Neural cell (in vitro differentiated cells): Measurements from ENCODE around the gene GIMD1. TPM values are rescaled to one million over a fixed set of nuclear protein-coding genes. Genes with fewer than 3 reads are reported as not detected.

Experiments
- H2AFZ ChIP-seq: fragments of 200-600, 300-800 bp; sonication (generic), shearing (Covaris generic); 2 replicates; pipeline ENCODE4 v1.6.0; 2014; ENCODE audit warnings: low read depth, mild to moderate bottlenecking, antibody characterized with exemption, low read length, moderate library complexity
- H3F3A ChIP-seq: fragments of 200-600 bp; shearing (Covaris generic); 2 replicates; pipeline ENCODE4 v1.6.1; 2016; ENCODE audit warnings: mild to moderate bottlenecking, moderate library complexity, mixed read lengths, antibody characterized with exemption, low read length; ENCODE audit not compliant: insufficient read depth, poor library complexity, severe bottlenecking
- H3K27ac ChIP-seq: fragments of 200-600, 300-800 bp; sonication (generic), shearing (Covaris generic); 2 replicates; pipeline ENCODE4 v1.5.1; 2014; ENCODE audit warnings: mild to moderate bottlenecking, low read length, moderate library complexity
- H3K27me3 ChIP-seq: fragments of 300-800, 200-600 bp; sonication (generic), shearing (Covaris generic); 2 replicates; pipeline ENCODE4 v1.6.0; 2014; ENCODE audit warnings: mild to moderate bottlenecking, low read depth, low read length, moderate library complexity; ENCODE audit not compliant: insufficient read depth
- H3K36me3 ChIP-seq: fragments of 300-800, 200-600 bp; sonication (generic), shearing (Covaris generic); 2 replicates; pipeline ENCODE4 v1.5.1; 2014; ENCODE audit warnings: mild to moderate bottlenecking, antibody characterized with exemption, low read length, moderate library complexity; ENCODE audit not compliant: insufficient read depth
- H3K4me2 ChIP-seq: fragments of 300-800, 200-600 bp; sonication (generic), shearing (Covaris generic); 2 replicates; pipeline ENCODE4 v1.6.0; 2014; ENCODE audit warnings: mild to moderate bottlenecking, low read length
- H3K4me3 ChIP-seq: fragments of 300-800, 200-600 bp; sonication (generic), shearing (Covaris generic); 2 replicates; pipeline ENCODE4 v1.5.1; 2014; ENCODE audit warnings: mild to moderate bottlenecking, low read length, moderate library complexity
- H3K79me2 ChIP-seq: fragments of 200-600 bp; shearing (Covaris generic); replicated peaks from 2 replicates; pipeline ENCODE4 v1.6.0; 2014; ENCODE audit warnings: mild to moderate bottlenecking, low read length, moderate library complexity; ENCODE audit not compliant: insufficient read depth
- H3K9ac ChIP-seq: fragments of 300-800, 200-600 bp; sonication (generic), shearing (Covaris generic); 2 replicates; pipeline ENCODE4 v1.6.1; 2016; ENCODE audit warnings: mild to moderate bottlenecking, low read length, mixed read lengths
- H3K9me2 ChIP-seq: fragments of 200-600 bp; shearing (Covaris generic); 2 replicates; pipeline ENCODE4 v1.6.1; 2016; ENCODE audit warnings: mild to moderate bottlenecking, low read length, mixed read lengths; ENCODE audit not compliant: insufficient read depth
- H3K9me3 ChIP-seq: fragments of 200-600, 300-800 bp; sonication (generic), shearing (Covaris generic); 2 replicates; pipeline ENCODE4 v1.6.1; 2016; ENCODE audit warnings: mild to moderate bottlenecking, mixed run types, low read length, moderate library complexity, mixed read lengths
- H4K20me1 ChIP-seq: fragments of 200-600 bp; shearing (Covaris generic); 2 replicates; pipeline ENCODE4 v1.6.1; 2016; ENCODE audit warnings: mild to moderate bottlenecking, mixed run types; ENCODE audit not compliant: insufficient read depth
- CTCF ChIP-seq: fragments of 450-650 bp; IDR thresholded peaks from 2 replicates; pipeline ENCODE4 v1.5.1; 2014; ENCODE audit warnings: antibody characterized with exemption, mild to moderate bottlenecking, moderate library complexity; ENCODE audit not compliant: poor library complexity, severe bottlenecking
- EP300 ChIP-seq: fragments of 450-650 bp; conservative IDR thresholded peaks from 2 replicates; pipeline ENCODE4 v1.6.1; 2014; ENCODE audit warnings: antibody characterized with exemption, mild to moderate bottlenecking, moderate library complexity; ENCODE audit not compliant: poor library complexity, severe bottlenecking
- EZH2 ChIP-seq: fragments of 200-600, 300-800 bp; shearing (Covaris generic), sonication (generic); IDR thresholded peaks from 2 replicates; pipeline ENCODE4 v1.6.1; 2014; ENCODE audit warnings: antibody characterized with exemption, low read length, borderline replicate concordance, mild to moderate bottlenecking; ENCODE audit not compliant: insufficient read depth, poor library complexity, severe bottlenecking
- MXI1 ChIP-seq: fragments of 450-650 bp; conservative IDR thresholded peaks from 2 replicates; pipeline ENCODE4 v1.6.1; 2014; ENCODE audit warnings: antibody characterized with exemption, mild to moderate bottlenecking; ENCODE audit not compliant: poor library complexity, severe bottlenecking
- POLR2AphosphoS5 ChIP-seq: IDR thresholded peaks from 2 replicates; pipeline ENCODE4 v1.6.1; 2012
- RAD21 ChIP-seq: fragments of 450-650 bp; conservative IDR thresholded peaks from 2 replicates; pipeline ENCODE4 v1.6.1; 2014; ENCODE audit warnings: antibody characterized with exemption, mild to moderate bottlenecking, moderate library complexity
- REST ChIP-seq: IDR thresholded peaks from 2 replicates; pipeline ENCODE4 v1.6.1; 2012; ENCODE audit warnings: borderline replicate concordance
- SMC3 ChIP-seq: fragments of 450-650 bp; conservative IDR thresholded peaks from 2 replicates; pipeline ENCODE4 v1.6.1; 2014; ENCODE audit warnings: antibody characterized with exemption, mild to moderate bottlenecking, moderate library complexity; ENCODE audit not compliant: poor library complexity
- TAF1 ChIP-seq: IDR thresholded peaks from 2 replicates; pipeline ENCODE4 v1.6.1; 2012; ENCODE audit warnings: low read depth
- polyA plus RNA-seq: library from polyadenylated mRNA; depleted of rRNA; stranded (reverse); fragments of >200 nt; gene quantifications from 2 replicates; pipeline ENCODE4 v1.2.3, GENCODE V29; 2014

The GIMD1 gene
- polyA plus RNA-seq, 1 donor from 2014 or later, result not detected

- H2AFZ ChIP-seq, result no peak overlapping the region
- H3K27ac ChIP-seq, result no peak overlapping the region
- H3K36me3 ChIP-seq, result no peaks in the 10 kb centered on the region
- H3F3A ChIP-seq, result peaks cover 3% of the 10 kb centered on the region
- no peaks in the 10 kb centered on the region for H4K20me1 ChIP-seq
- no peak for TF ChIP-seq REST
- no peak for TF ChIP-seq CTCF
- no peak for TF ChIP-seq MXI1
- no peak for TF ChIP-seq EZH2
- no peak for TF ChIP-seq RAD21
- no peak for TF ChIP-seq TAF1
- TF ChIP-seq SMC3, result no peak
- TF ChIP-seq EP300, result no peak
- no peak for TF ChIP-seq POLR2AphosphoS5
- H3K9ac ChIP-seq, result no peak overlapping the region
- H3K4me2 ChIP-seq, result no peak overlapping the region
- H3K9me3 ChIP-seq, result no peaks in the 10 kb centered on the region
- H3K27me3 ChIP-seq, result no peaks in the 10 kb centered on the region
- H3K9me2 ChIP-seq, result no peaks in the 10 kb centered on the region
- peaks cover 38% of the 10 kb centered on the region for H3K79me2 ChIP-seq
- H3K4me3 ChIP-seq, result no peak overlapping the region
These were observed 48.3 kb downstream of the GIMD1 start for GRCh38 chr4:106320235-106320634.

- peak overlapping the region; percentile 74 for H3K4me3 ChIP-seq
These were observed 50.1 kb downstream of the GIMD1 start for GRCh38 chr4:106318511-106318910.

More at GRCh38 chr4:106318511-106318910, 50.1 kb downstream of the GIMD1 start:
- no peaks in the 10 kb centered on the region for H3K9me3 ChIP-seq
- no peaks in the 10 kb centered on the region for H4K20me1 ChIP-seq
- no peaks in the 10 kb centered on the region for H3K9me2 ChIP-seq
- H3K27me3 ChIP-seq, result no peaks in the 10 kb centered on the region
- H3K4me2 ChIP-seq, result no peak overlapping the region
- no peaks in the 10 kb centered on the region for H3K36me3 ChIP-seq
- no peak overlapping the region for H2AFZ ChIP-seq
- H3K79me2 ChIP-seq, result peaks cover 54% of the 10 kb centered on the region
- no peak overlapping the region for H3K9ac ChIP-seq
- H3K27ac ChIP-seq, result no peak overlapping the region
- no peak for TF ChIP-seq CTCF
- TF ChIP-seq POLR2AphosphoS5, result no peak
- no peak for TF ChIP-seq EP300
- TF ChIP-seq MXI1, result no peak
- peaks cover 6% of the 10 kb centered on the region for H3F3A ChIP-seq
